GM23248 (cell line): ENCODE measurements around the gene TSSC4.

ENCODE experiments used
- EZH2 ChIP-seq: fragments of 200-600 bp; sonication (generic); IDR thresholded peaks from 2 replicates; pipeline ENCODE4 v1.6.1; 2018; ENCODE audit warnings: antibody characterized with exemption, mild to moderate bottlenecking; ENCODE audit not compliant: insufficient read depth, poor library complexity, severe bottlenecking
- EZH2phosphoT487 ChIP-seq: fragments of 200-600 bp; sonication (generic); IDR thresholded peaks from 2 replicates; pipeline ENCODE4 v1.6.1; 2018; ENCODE audit warnings: antibody characterized with exemption, moderate library complexity, mild to moderate bottlenecking, low read depth; ENCODE audit not compliant: insufficient read depth

- TF ChIP-seq EZH2 (no peak), EZH2phosphoT487 (no peak)
Observed at GRCh38 chr11:2355000-2355644, 45.4 kb upstream of the TSSC4 start.
